HepG2 (cell line): ENCODE results near the gene NUDT16. TPM values are rescaled to one million over a fixed set of nuclear protein-coding genes. Genes with fewer than 3 reads are reported as not detected.
A peak's percentile ranks its signal among the peaks of the same experiment; 100 is the strongest.

Source experiments
- BORCS8-MEF2B ChIP-seq: sonication (generic); formaldehyde crosslinking; IDR thresholded peaks from 2 replicates; pipeline ENCODE4 v1.8.0; 2022; ENCODE audit warnings: mild to moderate bottlenecking, missing genetic modification reagents
- CAMTA2 ChIP-seq: sonication (generic); formaldehyde crosslinking; IDR thresholded peaks from 2 replicates; pipeline ENCODE4 v1.4.0; 2020; ENCODE audit warnings: mild to moderate bottlenecking, missing genetic modification reagents, borderline replicate concordance
- CREBL2 ChIP-seq: sonication (generic); formaldehyde crosslinking; IDR thresholded peaks from 2 replicates; pipeline ENCODE4 v1.8.1; 2023; ENCODE audit warnings: missing genetic modification reagents, mild to moderate bottlenecking, borderline replicate concordance
- CTCF ChIP-seq: sonication (generic); formaldehyde crosslinking; IDR thresholded peaks from 2 replicates; pipeline ENCODE4 v1.5.0; 2020; ENCODE audit warnings: mild to moderate bottlenecking, missing genetic modification reagents, moderate library complexity
- E2F1 ChIP-seq: sonication (generic); formaldehyde crosslinking; IDR thresholded peaks from 2 replicates; pipeline ENCODE4 v1.5.0; 2020; ENCODE audit warnings: missing genetic modification reagents
- FOXK2 ChIP-seq: fragments of 450-650 bp; IDR thresholded peaks from 2 replicates; pipeline ENCODE4 v1.6.1; 2016
- KDM3A ChIP-seq: IDR thresholded peaks from 2 replicates; pipeline ENCODE4 v1.6.1; 2018; ENCODE audit warnings: low read depth, missing compliant biosample characterization
- MIER2 ChIP-seq: IDR thresholded peaks from 2 replicates; pipeline ENCODE4 v1.6.1; 2016; ENCODE audit warnings: missing biosample characterization, missing genetic modification reagents
- MXD4 ChIP-seq: IDR thresholded peaks from 2 replicates; pipeline ENCODE4 v1.6.1; 2016; ENCODE audit warnings: mild to moderate bottlenecking, missing biosample characterization, missing genetic modification reagents
- SMARCE1 ChIP-seq: fragments of 450-650 bp; IDR thresholded peaks from 2 replicates; pipeline ENCODE4 v1.6.1; 2017; ENCODE audit warnings: borderline replicate concordance
- SRF ChIP-seq: IDR thresholded peaks from 2 replicates; pipeline ENCODE4 v1.6.1; 2011; ENCODE audit warnings: mild to moderate bottlenecking, low read depth, low read length, moderate library complexity
- TCF12 ChIP-seq, 2 experiments: fragments of 450-650 bp in 1 of 2; sonication (generic) in 1 of 2; formaldehyde crosslinking in 1 of 2; IDR thresholded peaks; 2 replicates each; pipeline versions ENCODE4 v1.6.1 to v1.8.0; 2017 to 2022; ENCODE audit warnings: antibody characterized with exemption in 1 of 2, mild to moderate bottlenecking in 1 of 2, missing genetic modification reagents in 1 of 2, moderate library complexity in 1 of 2
- ZMAT3 ChIP-seq: sonication (generic); formaldehyde crosslinking; conservative IDR thresholded peaks from 2 replicates; pipeline ENCODE4 v1.7.0; 2021; ENCODE audit warnings: missing genetic modification reagents
- ZNF18 ChIP-seq: sonication (generic); formaldehyde crosslinking; IDR thresholded peaks from 2 replicates; pipeline ENCODE4 v1.8.0; 2022; ENCODE audit warnings: mild to moderate bottlenecking, missing genetic modification reagents; ENCODE audit not compliant: insufficient replicate concordance
- ZNF34 ChIP-seq: sonication (generic); formaldehyde crosslinking; IDR thresholded peaks from 2 replicates; pipeline ENCODE4 v1.4.0; 2020; ENCODE audit warnings: mild to moderate bottlenecking, missing genetic modification reagents, borderline replicate concordance
- ZNF343 ChIP-seq: sonication (generic); formaldehyde crosslinking; IDR thresholded peaks from 2 replicates; pipeline ENCODE4 v1.4.0; 2020; ENCODE audit warnings: mild to moderate bottlenecking, missing genetic modification reagents
- ZNF589 ChIP-seq: sonication (generic); formaldehyde crosslinking; conservative IDR thresholded peaks from 2 replicates; pipeline ENCODE4 v1.8.0; 2022; ENCODE audit warnings: mild to moderate bottlenecking, moderate library complexity, missing genetic modification reagents
- ZNF629 ChIP-seq: sonication (generic); formaldehyde crosslinking; conservative IDR thresholded peaks from 2 replicates; pipeline ENCODE4 v1.5.0; 2020; ENCODE audit warnings: missing genetic modification reagents
- ZNF782 ChIP-seq: sonication (generic); formaldehyde crosslinking; IDR thresholded peaks from 2 replicates; pipeline ENCODE4 v1.4.0; 2020; ENCODE audit warnings: missing genetic modification reagents, mild to moderate bottlenecking, borderline replicate concordance
- polyA plus RNA-seq, 8 experiments: library from polyadenylated mRNA; depleted of rRNA in 3 of 8; stranded (reverse) in 7 of 8; unstranded in 1 of 8; fragments of >200 nt; fragmentation: Illumina TruSeq in 4 of 8; extraction: Trizol in 4 of 8; gene quantifications; 2 replicates each; pipeline versions ENCODE4 v1.2.1 to v1.2.3, GENCODE V29; 2011 to 2016; ENCODE audit warnings: low read depth in 4 of 8, missing spikeins in 1 of 8, mixed read lengths in 1 of 8; ENCODE audit not compliant: insufficient read depth in 1 of 8
- total RNA-seq, 5 experiments: library from RNA; depleted of rRNA; stranded (reverse); fragments of >200 nt; fragmentation: Illumina TruSeq; extraction: Trizol; gene quantifications; 2 replicates each; pipeline ENCODE4 v1.2.3, GENCODE V29; 2016; ENCODE audit warnings: low read depth in 1 of 5
- TF ChIP-seq, protein P1 (sequence below): sonication (generic); formaldehyde crosslinking; IDR thresholded peaks from 2 replicates; pipeline ENCODE4 v1.4.0; 2020; ENCODE audit warnings: missing genetic modification reagents, mild to moderate bottlenecking, borderline replicate concordance

The NUDT16 gene
- total and polyA plus RNA-seq, 2 of the 13 experiments (the other 11 are each of a cell fraction or from before 2014, with no cell fraction given): 5.4 to 14.8 TPM

- no peak for TF ChIP-seq CTCF (CRISPR knock-in tag)
- TF ChIP-seq BORCS8-MEF2B: peak; percentile 37; the same call in 1 of the 2 replicates
- TF ChIP-seq ZNF34 (CRISPR knock-in tag): 0 out of 2 replicates have a peak, but pooled peaks have one; percentile 55
- no peak for TF ChIP-seq ZNF629 (CRISPR knock-in tag)
- TF ChIP-seq SRF: peak; percentile 32; the same call in 1 of the 2 replicates
- no peak for TF ChIP-seq TCF12 (IDR thresholded peaks at IDR 0.05)
- TF ChIP-seq TCF12 (CRISPR knock-in tag; IDR thresholded peaks at IDR 0.05): 0 out of 2 replicates have a peak, but pooled peaks have one; percentile 75
- no peak for TF ChIP-seq ZNF589 (CRISPR knock-in tag)
- TF ChIP-seq KDM3A (CRISPR knock-in tag): peak; percentile 64; the same call in 1 of the 2 replicates
- peak; percentile 83 for TF ChIP-seq ZMAT3
- TF ChIP-seq MIER2 (CRISPR knock-in tag): 0 out of 2 replicates have a peak, but pooled peaks have one; percentile 26
- no peak for TF ChIP-seq FOXK2
- TF ChIP-seq, protein P1, sequence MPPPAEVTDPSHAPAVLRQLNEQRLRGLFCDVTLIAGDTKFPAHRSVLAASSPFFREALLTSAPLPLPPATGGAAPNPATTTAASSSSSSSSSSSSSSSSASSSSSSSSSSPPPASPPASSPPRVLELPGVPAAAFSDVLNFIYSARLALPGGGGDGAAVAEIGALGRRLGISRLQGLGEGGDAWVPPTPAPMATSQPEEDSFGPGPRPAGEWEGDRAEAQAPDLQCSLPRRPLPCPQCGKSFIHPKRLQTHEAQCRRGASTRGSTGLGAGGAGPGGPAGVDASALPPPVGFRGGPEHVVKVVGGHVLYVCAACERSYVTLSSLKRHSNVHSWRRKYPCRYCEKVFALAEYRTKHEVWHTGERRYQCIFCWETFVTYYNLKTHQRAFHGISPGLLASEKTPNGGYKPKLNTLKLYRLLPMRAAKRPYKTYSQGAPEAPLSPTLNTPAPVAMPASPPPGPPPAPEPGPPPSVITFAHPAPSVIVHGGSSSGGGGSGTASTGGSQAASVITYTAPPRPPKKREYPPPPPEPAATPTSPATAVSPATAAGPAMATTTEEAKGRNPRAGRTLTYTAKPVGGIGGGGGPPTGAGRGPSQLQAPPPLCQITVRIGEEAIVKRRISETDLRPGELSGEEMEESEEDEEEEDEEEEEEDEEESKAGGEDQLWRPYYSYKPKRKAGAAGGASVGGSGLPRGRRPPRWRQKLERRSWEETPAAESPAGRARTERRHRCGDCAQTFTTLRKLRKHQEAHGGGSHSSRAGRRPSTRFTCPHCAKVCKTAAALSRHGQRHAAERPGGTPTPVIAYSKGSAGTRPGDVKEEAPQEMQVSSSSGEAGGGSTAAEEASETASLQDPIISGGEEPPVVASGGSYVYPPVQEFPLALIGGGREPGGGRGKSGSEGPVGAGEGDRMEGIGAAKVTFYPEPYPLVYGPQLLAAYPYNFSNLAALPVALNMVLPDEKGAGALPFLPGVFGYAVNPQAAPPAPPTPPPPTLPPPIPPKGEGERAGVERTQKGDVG (CRISPR knock-in tag): peak; percentile 50; the same call in 1 of the 2 replicates
- peak; percentile 79 for TF ChIP-seq MXD4
- no peak for TF ChIP-seq SMARCE1
- peak; percentile 60 for TF ChIP-seq ZNF343 (CRISPR knock-in tag)
- peak; percentile 67 for TF ChIP-seq E2F1
- peak; percentile 80; the same call in 1 of the 2 replicates for TF ChIP-seq CREBL2 (CRISPR knock-in tag)
- 0 out of 2 replicates have a peak, but pooled peaks have one; percentile 25 for TF ChIP-seq ZNF782 (CRISPR knock-in tag)
- no peak for TF ChIP-seq ZNF18 (CRISPR knock-in tag)
- TF ChIP-seq CAMTA2 (CRISPR knock-in tag): peak; percentile 95; the same call in 1 of the 2 replicates
Measured at GRCh38 chr3:131381445-131382291, at the start of gene NUDT16 (continued).
